T-cell (primary cell): ENCODE data around the gene ANKH. TPM values are rescaled to one million over a fixed set of nuclear protein-coding genes. Genes with fewer than 3 reads are reported as not detected.
"Not testable (repeated sequence)": the region's sequence is repeated elsewhere in the genome, so short reads cannot be mapped to it uniquely, and the experiment has no call there.

Experiments used
- ATAC-seq, 4 experiments: fragments of 200-7000 bp in 3 of 4; fragments of 150-1000 bp in 1 of 4; cut with Tn5 transposase; replicated peaks in 1 of 4; 1 replicate in 3 of 4; 2 replicates in 1 of 4; pipeline ENCODE4 v1.10.0; 2021; ENCODE audit warnings: moderate library complexity in 3 of 4, mild to moderate bottlenecking in 2 of 4, moderate number of reproducible peaks in 1 of 4
- CTCF ChIA-PET, 2 donors: fragments of 300-600 bp; sonication (Branson Sonifier 250); formaldehyde crosslinking; loops; one replicate each; lab custom pipeline; 2022; ENCODE audit warnings: antibody characterized with exemption in 2 of 2; lab: Charles Lee
- POLR2A ChIA-PET, 2 donors: fragments of 300-600 bp; sonication (Branson Sonifier 250); formaldehyde crosslinking; loops; one replicate each; lab custom pipeline; 2022; ENCODE audit warnings: antibody characterized with exemption in 2 of 2; lab: Charles Lee
- DNase-seq, 35 experiments: peaks; one replicate each; pipeline versions ENCODE4 v3.0.0 to v3.0.0-alpha.2; 2013 to 2023
- H3K27ac ChIP-seq: one replicate; pipeline ENCODE4 v1.5.1; 2013; ENCODE audit warnings: low read length
- H3K27me3 ChIP-seq, 2 experiments: replicated peaks in 1 of 2; 1 replicate in 1 of 2; 2 replicates in 1 of 2; pipeline versions ENCODE4 v1.6.1 to v1.7.0; 2013; ENCODE audit warnings: low read length in 1 of 2, mixed read lengths in 1 of 2; ENCODE audit not compliant: control insufficient read depth in 2 of 2, insufficient read depth in 2 of 2; ENCODE audit errors: extremely low read depth in 1 of 2
- H3K36me3 ChIP-seq, 2 donors: 1 replicate in 1 of 2; 2 replicates in 1 of 2; pipeline versions ENCODE4 v1.6.1 to v1.7.0; 2013; ENCODE audit warnings: low read length in 1 of 2; ENCODE audit not compliant: control insufficient read depth in 2 of 2, insufficient read depth in 1 of 2; ENCODE audit errors: extremely low read depth in 1 of 2
- H3K4me1 ChIP-seq, 2 experiments: 1 replicate in 1 of 2; 2 replicates in 1 of 2; pipeline versions ENCODE4 v1.6.1 to v1.7.0; 2013; ENCODE audit warnings: low read length in 2 of 2, mixed read lengths in 1 of 2; ENCODE audit not compliant: insufficient read depth in 2 of 2, control insufficient read depth in 1 of 2; ENCODE audit errors: extremely low read depth in 1 of 2
- H3K4me3 ChIP-seq, 2 donors: 1 replicate in 1 of 2; 2 replicates in 1 of 2; pipeline versions ENCODE4 v1.5.1 to v1.7.0; 2013; ENCODE audit warnings: mild to moderate bottlenecking in 2 of 2, low read length in 1 of 2, moderate library complexity in 1 of 2; ENCODE audit not compliant: control insufficient read depth in 1 of 2; ENCODE audit errors: extremely low read depth in 1 of 2
- H3K9me3 ChIP-seq: 2 replicates; pipeline ENCODE4 v1.7.0; 2013
- H3K27ac Mint-ChIP-seq, 2 donors: one replicate each; pipeline ENCODE4 v1.8.0; 2020 to 2021; ENCODE audit warnings: mild to moderate bottlenecking in 2 of 2, mixed read lengths in 2 of 2
- H3K27me3 Mint-ChIP-seq, 2 donors: one replicate each; pipeline ENCODE4 v1.8.0; 2021 to 2022; ENCODE audit warnings: mixed read lengths in 2 of 2
- H3K36me3 Mint-ChIP-seq: one replicate; pipeline ENCODE4 v1.8.0; 2021; ENCODE audit warnings: mixed read lengths
- H3K4me1 Mint-ChIP-seq, 3 donors: one replicate each; pipeline ENCODE4 v1.8.0; 2020 to 2022; ENCODE audit warnings: mixed read lengths in 3 of 3, mild to moderate bottlenecking in 1 of 3
- H3K4me3 Mint-ChIP-seq, 3 donors: one replicate each; pipeline ENCODE4 v1.8.0; 2020 to 2022; ENCODE audit warnings: mild to moderate bottlenecking in 3 of 3, mixed read lengths in 3 of 3, moderate library complexity in 3 of 3
- H3K9me3 Mint-ChIP-seq, 3 donors: one replicate each; pipeline ENCODE4 v1.8.0; 2020 to 2022; ENCODE audit warnings: mixed read lengths in 3 of 3
- WGBS: methylation state at CpG from one replicate; pipeline ENCODE4 v1.1.5; 2013; ENCODE audit warnings: missing lambda C conversion rate; ENCODE audit not compliant: insufficient coverage; 5-methylcytosine and 5-hydroxymethylcytosine counted together
- total RNA-seq, 35 experiments: library from RNA in 6 of 35; stranded (reverse) in 6 of 35; fragments of 120-200 nt in 1 of 35; gene quantifications; one replicate each; pipeline versions ENCODE4 v1.2.1 to v1.2.4 and lab custom pipeline; 2013 to 2026

The ANKH gene
- total RNA-seq, 5 donors from 2014 or later (not counting 1 experiment from before 2014, with no cell fraction given), result 98.9 to 200 (median 167) TPM

GRCh38 chr5:14840624-14841023 lies 31.0 kb downstream of the ANKH start:
- Histone ChIP-seq H3K36me3 (peaks cover 0 to 5% of the 10 kb centered on the region in 2 donors), H3K4me3 (no peak overlapping the region), H3K9me3 (no peaks in the 10 kb centered on the region), H3K27ac (no peak overlapping the region), H3K4me1 (peaks cover 0 to 2% of the 10 kb centered on the region in 2 experiments), H3K27me3 (no peaks in the 10 kb centered on the region)
- H3K36me3 Mint-ChIP-seq, result peaks cover 44% of the 10 kb centered on the region
- ChIA-PET CTCF (interaction anchor here in 1 of 2 donors (0.7 kb wide), 2 partner anchors 10 to 278 kb away, joined by 3 to 4 read pairs; no protein-coding TSS in a partner anchor), POLR2A (interaction anchor here in 1 of 2 donors (0.6 to 1.2 kb wide), 2 partner anchors 13 to 30 kb away, joined by 3 read pairs; no protein-coding TSS in a partner anchor)
- no peak overlapping the region for H3K27ac Mint-ChIP-seq
- DNase-seq (no peak), ATAC-seq (no peak)
- no peaks in the 10 kb centered on the region for H3K27me3 Mint-ChIP-seq
- no peak overlapping the region for H3K4me3 Mint-ChIP-seq
- no peaks in the 10 kb centered on the region for H3K9me3 Mint-ChIP-seq
- no CpG with 5 or more reads among the region's 3 CpGs for WGBS
- peaks cover 23 to 56% (median 44%) of the 10 kb centered on the region in 3 donors for H3K4me1 Mint-ChIP-seq

GRCh38 chr5:14838396-14839319 lies 32.9 kb downstream of the ANKH start:
- Mint-ChIP-seq H3K27me3 (no peaks in the 10 kb centered on the region), H3K4me1 (peaks cover 31 to 62% (median 51%) of the 10 kb centered on the region in 3 donors), H3K27ac (no peak overlapping the region), H3K36me3 (peaks cover 35% of the 10 kb centered on the region), H3K9me3 (no peaks in the 10 kb centered on the region), H3K4me3 (no peak overlapping the region)
- no peak for ATAC-seq
- Histone ChIP-seq H3K4me1 (peaks cover 0 to 2% of the 10 kb centered on the region in 2 experiments), H3K27me3 (no peaks in the 10 kb centered on the region), H3K36me3 (peaks cover 0 to 2% of the 10 kb centered on the region in 2 donors), H3K4me3 (no peak overlapping the region), H3K27ac (no peak overlapping the region), H3K9me3 (no peaks in the 10 kb centered on the region)
- DNase-seq, result no peak
- POLR2A ChIA-PET, result no interaction called here
- CTCF ChIA-PET, result interaction anchor here in 1 of 2 donors (0.7 kb wide), 1 partner anchor 132 kb away, joined by 4 read pairs; no protein-coding TSS in a partner anchor
- 100% methylated on average over 4 of the region's 15 CpGs for WGBS

- H3K4me3 Mint-ChIP-seq, H3K36me3 ChIP-seq, DNase-seq, H3K9me3 ChIP-seq, H3K27ac Mint-ChIP-seq, H3K4me3 ChIP-seq, H3K27ac ChIP-seq, CTCF ChIA-PET, ATAC-seq, POLR2A ChIA-PET, H3K4me1 ChIP-seq, H3K9me3 Mint-ChIP-seq, H3K27me3 Mint-ChIP-seq, H3K27me3 ChIP-seq: not testable (repeated sequence)
- WGBS, result no CpG with 5 or more reads among the region's 7 CpGs
- peaks cover 38 to 67% (median 58%) of the 10 kb centered on the region in 3 donors for H3K4me1 Mint-ChIP-seq
- peaks cover 31% of the 10 kb centered on the region for H3K36me3 Mint-ChIP-seq
Observed at GRCh38 chr5:14837423-14838122, 34.0 kb downstream of the ANKH start.

- Mint-ChIP-seq H3K4me1 (peaks cover 42 to 65% (median 52%) of the 10 kb centered on the region in 3 donors), H3K9me3 (no peaks in the 10 kb centered on the region), H3K4me3 (no peak overlapping the region), H3K27ac (no peak overlapping the region), H3K36me3 (peaks cover 19% of the 10 kb centered on the region), H3K27me3 (no peaks in the 10 kb centered on the region)
- Histone ChIP-seq H3K4me3 (no peak overlapping the region), H3K36me3 (peaks cover 0 to 4% of the 10 kb centered on the region in 2 donors), H3K27me3 (no peaks in the 10 kb centered on the region), H3K4me1 (peaks cover 0 to 2% of the 10 kb centered on the region in 2 experiments), H3K9me3 (no peaks in the 10 kb centered on the region), H3K27ac (no peak overlapping the region)
- ChIA-PET POLR2A (no interaction called here), CTCF (no interaction called here)
- ATAC-seq, result no peak
- WGBS, result 95% methylated on average over 5 of the region's 11 CpGs
- no peak for DNase-seq
Observed at GRCh38 chr5:14834584-14835550, 36.7 kb downstream of the ANKH start.

GRCh38 chr5:14834062-14834461 lies 37.5 kb downstream of the ANKH start:
- H3K36me3 Mint-ChIP-seq, result peaks cover 18% of the 10 kb centered on the region
- H3K4me1 Mint-ChIP-seq, result peaks cover 47 to 65% (median 53%) of the 10 kb centered on the region in 3 donors
- CTCF ChIA-PET, result no interaction called here

More at GRCh38 chr5:14834062-14834461, 37.5 kb downstream of the ANKH start:
- WGBS, result no CpG with 5 or more reads among the region's 2 CpGs
- POLR2A ChIA-PET, result no interaction called here
- H3K4me3 Mint-ChIP-seq, result no peak overlapping the region
- peaks cover 0 to 4% of the 10 kb centered on the region in 2 donors for H3K36me3 ChIP-seq
- no peaks in the 10 kb centered on the region for H3K27me3 Mint-ChIP-seq
- H3K27ac ChIP-seq, result no peak overlapping the region
- no peak for DNase-seq
- H3K4me1 ChIP-seq, result no peaks in the 10 kb centered on the region
- no peaks in the 10 kb centered on the region for H3K9me3 ChIP-seq
- no peak overlapping the region for H3K27ac Mint-ChIP-seq
- H3K27me3 ChIP-seq, result no peaks in the 10 kb centered on the region
- no peak overlapping the region for H3K4me3 ChIP-seq
- no peak for ATAC-seq
- no peaks in the 10 kb centered on the region for H3K9me3 Mint-ChIP-seq
